Measurements from ENCODE around the gene SCYGR7. TPM values are rescaled to one million over a fixed set of nuclear protein-coding genes. Genes with fewer than 3 reads are reported as not detected.
A peak's percentile ranks its signal among the peaks of the same experiment; 100 is the strongest.

Gene SCYGR7
- total RNA-seq, 1 donor from 2014 or later: not detected

DNA sequence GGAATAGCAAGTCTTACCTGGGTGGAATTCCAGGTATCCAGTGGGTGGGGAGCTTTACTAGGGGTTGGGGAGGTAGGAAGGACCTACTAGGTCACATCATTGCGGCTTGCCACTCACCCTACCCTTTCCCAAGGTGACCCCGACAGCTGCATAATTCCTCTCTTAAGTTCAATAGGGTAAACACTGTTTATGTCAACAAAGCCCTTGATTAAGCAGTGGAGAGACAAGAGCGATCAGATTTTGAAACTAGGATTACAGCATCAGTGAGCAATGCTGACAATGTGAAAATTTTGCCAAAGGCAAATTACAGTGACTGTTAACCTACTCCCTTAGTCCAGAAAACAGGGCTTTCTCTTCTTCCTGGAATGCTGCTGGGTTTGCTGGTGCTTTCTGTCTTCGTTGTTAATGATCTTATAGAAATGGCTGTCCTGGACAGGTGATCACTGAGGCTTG lies 24.8 kb upstream of the SCYGR7 start:
- peak in 1 of 2 donors; percentile 52 for DNase-seq (ENCODE audit: extremely low spot score in 2 of 2)
- Histone ChIP-seq H3K27me3 (no peaks in the 10 kb centered on the region), H3K4me3 (no peak overlapping the region), H3K27ac (no peak overlapping the region), H3K4me1 (no peaks in the 10 kb centered on the region), H3K9me3 (no peaks in the 10 kb centered on the region), H3K36me3 (no peaks in the 10 kb centered on the region)
- intact Hi-C loops (cut with DNase I): no loop called here
- TF ChIP-seq POLR2AphosphoS5 (IDR thresholded peaks at IDR 0.05; ENCODE audit: insufficient read depth in 1 of 2, low read depth in 1 of 2) (no peak), POLR2A (IDR thresholded peaks at IDR 0.05) (no peak)
- TF ChIP-seq, protein P1, sequence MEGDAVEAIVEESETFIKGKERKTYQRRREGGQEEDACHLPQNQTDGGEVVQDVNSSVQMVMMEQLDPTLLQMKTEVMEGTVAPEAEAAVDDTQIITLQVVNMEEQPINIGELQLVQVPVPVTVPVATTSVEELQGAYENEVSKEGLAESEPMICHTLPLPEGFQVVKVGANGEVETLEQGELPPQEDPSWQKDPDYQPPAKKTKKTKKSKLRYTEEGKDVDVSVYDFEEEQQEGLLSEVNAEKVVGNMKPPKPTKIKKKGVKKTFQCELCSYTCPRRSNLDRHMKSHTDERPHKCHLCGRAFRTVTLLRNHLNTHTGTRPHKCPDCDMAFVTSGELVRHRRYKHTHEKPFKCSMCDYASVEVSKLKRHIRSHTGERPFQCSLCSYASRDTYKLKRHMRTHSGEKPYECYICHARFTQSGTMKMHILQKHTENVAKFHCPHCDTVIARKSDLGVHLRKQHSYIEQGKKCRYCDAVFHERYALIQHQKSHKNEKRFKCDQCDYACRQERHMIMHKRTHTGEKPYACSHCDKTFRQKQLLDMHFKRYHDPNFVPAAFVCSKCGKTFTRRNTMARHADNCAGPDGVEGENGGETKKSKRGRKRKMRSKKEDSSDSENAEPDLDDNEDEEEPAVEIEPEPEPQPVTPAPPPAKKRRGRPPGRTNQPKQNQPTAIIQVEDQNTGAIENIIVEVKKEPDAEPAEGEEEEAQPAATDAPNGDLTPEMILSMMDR (IDR thresholded peaks at IDR 0.05): no peak

DNA sequence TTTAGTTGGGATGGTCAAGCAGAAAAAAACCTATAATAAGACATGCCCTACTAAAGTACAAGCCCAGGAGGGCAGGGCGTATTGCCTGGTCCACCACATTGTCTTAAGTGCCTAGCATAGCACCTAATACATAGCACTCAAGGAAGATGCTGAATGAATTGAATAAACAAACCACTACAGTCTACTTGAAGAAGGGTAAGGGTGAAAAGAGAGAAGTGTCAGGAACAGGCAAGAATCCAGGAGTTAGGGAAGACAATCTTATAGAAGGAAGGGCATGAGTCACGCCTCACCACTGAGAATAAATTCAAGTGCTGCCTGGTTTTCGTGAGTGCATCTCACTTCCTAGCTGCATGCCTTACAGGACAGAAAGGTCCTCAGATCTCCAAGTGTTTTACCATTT lies 24.2 kb upstream of the SCYGR7 start:
- TF ChIP-seq POLR2AphosphoS5 (IDR thresholded peaks at IDR 0.05; ENCODE audit: insufficient read depth in 1 of 2, low read depth in 1 of 2): no peak
- TF ChIP-seq, protein P1 (IDR thresholded peaks at IDR 0.05): no peak
- Histone ChIP-seq H3K27ac (no peak overlapping the region), H3K4me3 (no peak overlapping the region), H3K27me3 (no peaks in the 10 kb centered on the region), H3K9me3 (no peaks in the 10 kb centered on the region), H3K4me1 (no peaks in the 10 kb centered on the region), H3K36me3 (no peaks in the 10 kb centered on the region)
- intact Hi-C loops (cut with DNase I): no loop called here
- peak in 1 of 2 donors; percentile 22 for DNase-seq (ENCODE audit: extremely low spot score in 2 of 2)

DNA sequence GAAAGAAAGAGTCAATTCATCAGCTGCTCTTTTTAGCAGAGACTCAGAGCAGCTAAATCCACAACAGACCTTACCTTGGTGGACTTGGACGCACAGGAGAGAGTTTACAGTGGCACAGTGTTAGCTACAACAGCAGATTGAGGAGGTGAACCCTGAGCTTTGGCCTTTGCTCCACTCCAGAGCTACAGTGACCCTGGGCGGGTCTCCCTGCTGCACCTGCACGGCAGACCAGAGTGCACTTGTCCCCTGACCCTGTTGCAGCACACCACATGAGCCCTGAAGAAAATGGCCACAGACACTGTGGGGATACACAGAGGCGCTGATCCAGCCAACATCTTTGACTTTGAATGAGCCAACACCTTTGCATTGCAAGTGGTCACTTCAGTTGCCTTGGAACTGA lies 21.3 kb upstream of the SCYGR7 start:
- H3K4me3 ChIP-seq: no peak overlapping the region
- no peaks in the 10 kb centered on the region for H3K27me3 ChIP-seq
- no peak overlapping the region for H3K27ac ChIP-seq
- H3K9me3 ChIP-seq: no peaks in the 10 kb centered on the region
- peak in 1 of 2 donors; percentile 75 for DNase-seq (ENCODE audit: extremely low spot score in 2 of 2)
- no peaks in the 10 kb centered on the region for H3K4me1 ChIP-seq
- intact Hi-C loops (cut with DNase I): no loop called here
- H3K36me3 ChIP-seq: no peaks in the 10 kb centered on the region
- TF ChIP-seq, protein P1 (IDR thresholded peaks at IDR 0.05): no peak
- TF ChIP-seq POLR2A (IDR thresholded peaks at IDR 0.05) (no peak), POLR2AphosphoS5 (IDR thresholded peaks at IDR 0.05; ENCODE audit: insufficient read depth in 1 of 2, low read depth in 1 of 2) (no peak)

DNA sequence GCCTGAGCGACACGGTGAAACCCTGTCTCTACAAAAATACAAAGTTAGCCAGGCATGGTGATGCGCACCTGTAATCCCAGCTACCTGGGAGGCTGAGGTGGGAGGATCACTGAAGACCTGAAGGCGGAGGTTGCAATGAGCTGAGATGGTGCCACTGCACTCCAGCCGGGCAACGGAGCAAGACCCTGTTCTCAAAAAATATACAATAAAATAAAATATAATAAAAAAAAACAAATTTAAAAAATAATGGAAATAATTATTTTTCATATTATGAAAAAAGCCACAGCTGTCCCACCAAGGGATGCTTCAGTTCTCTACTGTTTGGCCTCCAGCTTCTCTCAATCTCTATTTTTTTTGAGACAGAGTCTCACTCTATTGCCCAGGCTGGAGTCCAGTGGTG lies 20.7 kb upstream of the SCYGR7 start:
- no peak for DNase-seq (ENCODE audit: extremely low spot score in 2 of 2)

DNA sequence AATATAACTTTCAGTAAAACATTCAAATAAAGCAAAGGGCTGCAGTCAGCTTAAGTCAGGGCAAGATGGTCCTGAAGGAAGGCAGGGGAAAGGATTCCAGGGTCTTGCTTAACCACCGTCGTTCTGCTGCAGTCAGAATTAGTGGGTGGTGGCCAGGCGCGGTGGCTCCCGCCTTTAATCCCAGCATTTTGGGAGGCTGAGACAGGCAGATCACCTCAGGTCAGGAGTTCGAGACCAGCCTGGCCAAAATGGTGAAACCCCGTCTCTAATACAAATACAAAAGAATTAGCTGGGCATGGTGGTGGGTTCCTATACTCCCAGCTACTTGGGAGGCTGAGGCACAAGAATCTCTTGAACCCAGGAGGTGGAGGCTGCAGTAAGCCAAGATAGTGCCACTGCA lies 17.1 kb upstream of the SCYGR7 start:
- Histone ChIP-seq H3K9me3 (no peaks in the 10 kb centered on the region), H3K4me1 (no peaks in the 10 kb centered on the region), H3K36me3 (no peaks in the 10 kb centered on the region), H3K27ac (no peak overlapping the region), H3K27me3 (no peaks in the 10 kb centered on the region), H3K4me3 (no peak overlapping the region)
- DNase-seq (ENCODE audit: extremely low spot score in 2 of 2): peak in 1 of 2 donors; percentile 60
- TF ChIP-seq POLR2A (IDR thresholded peaks at IDR 0.05) (no peak), POLR2AphosphoS5 (IDR thresholded peaks at IDR 0.05; ENCODE audit: insufficient read depth in 1 of 2, low read depth in 1 of 2) (no peak)
- TF ChIP-seq, protein P1 (IDR thresholded peaks at IDR 0.05): no peak
- intact Hi-C loops (cut with DNase I): no loop called here

More for the DNA sequence above, 20.7 kb upstream of the SCYGR7 start:
- Histone ChIP-seq H3K9me3 (no peaks in the 10 kb centered on the region), H3K27ac (no peak overlapping the region), H3K4me3 (no peak overlapping the region), H3K4me1 (no peaks in the 10 kb centered on the region), H3K27me3 (no peaks in the 10 kb centered on the region), H3K36me3 (no peaks in the 10 kb centered on the region)
- no peak for TF ChIP-seq POLR2AphosphoS5 (IDR thresholded peaks at IDR 0.05; ENCODE audit: insufficient read depth in 1 of 2, low read depth in 1 of 2)
- TF ChIP-seq POLR2A (IDR thresholded peaks at IDR 0.05): no peak
- TF ChIP-seq, protein P1 (IDR thresholded peaks at IDR 0.05): no peak
- intact Hi-C loops (cut with DNase I): no loop called here

Data from vagina (tissue), 2 donors.